ENCODE measurements around the gene PCDHGC3. TPM values are rescaled to one million over a fixed set of nuclear protein-coding genes. Genes with fewer than 3 reads are reported as not detected.

Gene PCDHGC3
- total and polyA plus RNA-seq, 9 of the 15 experiments (the other 6 are each of a cell fraction or from before 2014, with no cell fraction given): 0.07 TPM; not detected in 8

- ATAC-seq (peak; percentile 15; the same call in 2 of the 3 replicates), FAIRE-seq (peak; percentile 67), DNase-seq (ENCODE audit: extremely low read depth in 1 of 4, low spot score in 3 of 4) (peak in 2 of 4 experiments; percentile 36 to 53)
- in situ Hi-C loops (cut with MboI): loop anchor here (5.0 kb wide), 1 partner anchor 99 kb away; the partner anchor contains the start of gene PCDHGA11
- H3K36me3 ChIP-seq (ENCODE audit: control insufficient read depth, insufficient read depth, low read length): peaks cover 99% of the 10 kb centered on the region
- ChIA-PET POLR2A (interaction anchor here (0.7 to 1.0 kb wide), 4 partner anchors 10 to 550 kb away, joined by 3 read pairs; partner anchors contain the start of gene PCDHGB1), CTCF (ENCODE audit: low intra/inter-chr PET ratio) (no interaction called here)
- WGBS (ENCODE audit: insufficient coverage, low coverage, missing lambda C conversion rate): 52% methylated on average over 2 of the region's 2 CpGs
- intact Hi-C loops (cut with micrococcal nuclease): loop anchor here (5.0 kb wide), 1 partner anchor 109 kb away; the partner anchor contains the start of gene PCDHGA10
- H3K4me3 ChIP-seq: no peak overlapping the region
- no peaks in the 10 kb centered on the region for H3K9me1 ChIP-seq (ENCODE audit: control insufficient read depth, insufficient read depth, low read length)
- no TSS peak for BruUV-seq (replicated peaks)
- H3K79me2 ChIP-seq (ENCODE audit: control insufficient read depth, insufficient read depth, low read length): no peaks in the 10 kb centered on the region
- peaks cover 0 to 7% of the 10 kb centered on the region in 2 experiments; a peak in 2 of 5 replicates for H3K4me1 ChIP-seq (replicated peaks in 1 of 2; ENCODE audit: control insufficient read depth in 2 of 2, insufficient read depth in 2 of 2, low read length in 2 of 2)
- H3K9me3 ChIP-seq (replicated peaks; ENCODE audit: control insufficient read depth, insufficient read depth, low read depth, low read length): no peaks in the 10 kb centered on the region
- no peaks in the 10 kb centered on the region for H3K27me3 ChIP-seq (ENCODE audit: control insufficient read depth in 2 of 2, insufficient read depth in 2 of 2, low read length in 2 of 2)
- H3K9ac ChIP-seq (ENCODE audit: insufficient read depth in 1 of 2, low read depth in 2 of 2, low read length in 2 of 2): no peak overlapping the region
- H3K27ac ChIP-seq (ENCODE audit: extremely low read depth, low read depth, low read length): peak overlapping the region; percentile 32; the same call in 2 of the 3 replicates
- no peak overlapping the region for H2AFZ ChIP-seq (ENCODE audit: low read depth, low read length)
- H3K4me2 ChIP-seq (ENCODE audit: insufficient read depth, low read length): no peak overlapping the region
- no peaks in the 10 kb centered on the region; the same call in 1 of the 2 replicates for H4K20me1 ChIP-seq (replicated peaks; ENCODE audit: control insufficient read depth, insufficient read depth, low read length)
- TF ChIP-seq ZNF318 (IDR thresholded peaks at IDR 0.05; ENCODE audit: borderline replicate concordance in 1 of 2, low read depth in 1 of 2) (peak in 1 of 2 experiments; percentile 62; a peak in 1 of 4 replicates), HMGXB4 (CRISPR knock-in tag; IDR thresholded peaks at IDR 0.05) (no peak), SMARCC2 (IDR thresholded peaks at IDR 0.05; ENCODE audit: low read depth) (peak; percentile 66), ZNF175 (CRISPR knock-in tag; IDR thresholded peaks at IDR 0.05; ENCODE audit: low read depth) (0 out of 2 replicates have a peak, but pooled peaks have one; percentile 24), DACH1 (IDR thresholded peaks at IDR 0.05; ENCODE audit: partially characterized antibody) (peak; percentile 20), NFIC (IDR thresholded peaks at IDR 0.05) (peak; percentile 63), L3MBTL2 (IDR thresholded peaks at IDR 0.05) (peak; percentile 66), CREM (IDR thresholded peaks at IDR 0.05; ENCODE audit: low read depth) (0 out of 2 replicates have a peak, but pooled peaks have one; percentile 6), ATF3 (IDR thresholded peaks at IDR 0.05) (peak; percentile 94), ATF3 (CRISPR knock-in tag; conservative IDR thresholded peaks at IDR 0.05) (0 out of 2 replicates have a peak, but pooled peaks have one; percentile 41)
These were observed 45.5 kb downstream of the PCDHGC3 start for GRCh38 chr5:141521244-141521781.
